GM18520 (cell line): ENCODE data around the gene ISY1.
A peak's percentile ranks its signal among the peaks of the same experiment; 100 is the strongest.
"Not testable (repeated sequence)": the region's sequence is repeated elsewhere in the genome, so short reads cannot be mapped to it uniquely, and the experiment has no call there.

ENCODE experiments used
- ATAC-seq: cut with Tn5 transposase; IDR thresholded peaks from one replicate; pipeline ENCODE4 v1.9.1; 2021; ENCODE audit not compliant: unreplicated experiment

ISY1 gene

DNA sequence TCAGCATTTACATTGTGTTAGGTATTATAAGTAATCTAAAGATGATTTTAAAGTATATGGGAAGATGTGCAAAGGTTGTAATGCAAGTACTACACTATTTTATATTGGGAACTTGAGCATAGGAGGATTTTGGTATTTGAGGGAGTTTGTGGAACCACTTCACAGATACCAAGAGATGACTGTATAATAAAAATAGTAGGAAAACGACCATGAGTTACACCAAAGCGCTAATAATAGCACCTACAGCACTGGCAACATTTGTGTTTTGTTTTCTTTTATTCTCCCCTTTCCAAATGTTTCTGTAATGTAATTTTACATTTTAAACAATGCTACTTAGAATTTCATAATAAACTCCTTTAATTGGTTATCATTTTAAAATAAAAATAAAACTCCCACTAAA, 12.3 kb upstream of the ISY1 start:
- ATAC-seq: no peak

DNA sequence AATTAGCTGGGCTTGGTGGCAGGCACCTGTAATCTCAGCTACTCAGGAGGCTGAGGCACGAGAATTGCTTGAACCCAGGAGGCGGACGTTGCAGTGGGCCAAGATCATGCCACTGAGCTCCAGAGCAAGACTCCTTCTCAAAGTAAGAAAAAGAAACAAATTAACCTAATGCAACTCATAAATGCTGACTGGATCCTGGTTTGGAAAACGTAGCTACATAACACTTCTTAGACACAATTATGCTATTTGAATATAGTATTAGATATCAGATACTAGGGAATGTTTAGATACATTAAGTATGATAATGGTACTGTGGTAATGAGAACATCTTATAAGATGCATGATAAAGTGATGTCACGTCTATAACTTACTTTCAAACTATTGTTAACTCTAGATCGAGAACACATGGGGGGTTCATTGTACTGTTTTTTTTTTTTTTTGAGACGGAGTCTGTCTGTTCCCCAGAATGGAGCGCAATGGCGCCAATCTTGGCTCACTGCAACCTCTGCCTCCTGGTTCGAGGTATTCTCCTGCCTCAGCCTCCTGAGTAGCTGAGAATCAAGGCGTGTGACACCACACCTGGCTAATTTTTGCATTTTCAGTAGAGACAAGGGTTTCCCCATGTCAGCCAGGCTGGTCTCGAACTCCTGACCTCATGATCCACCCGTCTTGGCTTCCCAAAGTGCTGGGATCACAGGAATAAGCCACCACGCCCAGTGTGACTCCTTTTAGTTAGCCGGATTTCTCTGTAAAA, 5.9 kb upstream of the ISY1 start:
- ATAC-seq: no peak

DNA sequence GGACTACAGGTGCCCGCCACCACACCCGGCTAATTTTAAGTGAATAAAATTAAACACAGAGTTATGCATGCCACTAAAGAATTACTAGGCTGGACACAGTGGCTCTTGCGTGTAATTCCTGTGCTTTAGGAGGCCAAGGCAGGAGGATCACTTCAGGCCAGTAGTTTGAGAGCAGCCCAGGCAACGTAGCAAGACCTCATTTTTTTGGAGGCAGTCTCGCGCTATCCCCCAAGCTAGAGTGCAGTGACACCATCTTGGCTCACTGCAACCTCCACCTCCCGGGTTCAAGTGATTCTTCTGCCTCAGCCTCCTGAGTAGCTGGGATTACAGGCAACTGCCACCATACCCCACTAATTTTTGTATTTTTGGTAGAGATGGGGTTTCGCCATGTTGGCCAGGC, 4.7 kb upstream of the ISY1 start:
- not testable (repeated sequence) for ATAC-seq

DNA sequence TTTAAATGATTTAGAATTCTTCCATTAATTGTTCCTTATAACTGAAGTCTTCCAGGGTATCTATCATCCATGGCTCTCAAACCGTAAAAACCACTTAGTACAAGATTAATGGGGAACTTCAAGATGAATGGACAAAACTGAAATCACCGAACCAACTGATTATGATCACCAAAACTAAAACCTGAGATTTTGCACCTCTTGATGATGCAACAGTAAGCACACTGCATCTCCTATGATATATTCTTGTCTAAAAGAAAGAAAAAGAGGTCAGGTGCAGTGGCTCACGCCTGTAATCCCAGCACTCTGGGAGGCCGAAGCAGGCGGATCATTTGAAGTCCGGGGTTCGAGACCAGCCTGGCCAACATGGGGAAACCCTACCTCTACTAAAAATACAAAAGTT, 3.6 kb upstream of the ISY1 start:
- ATAC-seq: no peak

DNA sequence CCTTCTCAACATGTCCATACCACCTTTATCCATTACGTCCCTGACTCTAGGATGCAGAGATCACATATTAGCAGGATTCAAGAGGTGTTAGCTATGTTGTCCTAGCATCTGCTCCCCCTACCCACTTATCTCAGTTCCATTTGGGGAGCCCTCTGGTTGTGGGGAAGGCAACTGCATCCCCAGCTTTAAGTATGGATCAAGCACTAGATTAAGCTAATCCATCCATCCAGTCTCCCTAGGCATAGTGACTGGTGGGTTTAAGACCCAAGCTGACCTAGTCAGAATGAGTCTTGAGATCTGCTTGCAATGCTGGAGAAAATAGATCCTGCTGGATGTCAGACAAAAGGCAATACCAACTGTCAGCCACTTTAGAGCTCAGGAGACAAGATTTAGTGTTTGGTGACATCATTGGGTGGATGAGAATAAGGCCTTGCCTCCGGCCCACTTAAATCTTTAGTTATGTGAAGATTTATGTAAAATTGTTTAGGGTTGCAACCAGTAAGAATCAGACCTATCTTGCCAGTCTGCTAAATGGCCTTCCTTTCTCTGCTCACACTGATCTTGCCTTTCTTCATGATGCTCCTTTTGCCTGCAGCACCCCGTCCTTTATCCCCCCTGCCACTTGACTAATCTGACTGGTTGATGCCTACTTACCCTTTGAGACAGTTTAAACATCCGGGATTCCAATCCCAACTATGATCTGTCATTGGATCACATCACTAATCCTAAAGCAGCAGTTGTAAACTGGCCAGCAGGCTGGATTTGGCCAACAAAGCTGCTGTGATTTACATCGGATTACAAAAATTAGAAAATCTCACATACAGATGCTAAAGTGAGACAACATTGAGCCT, 2.1 kb upstream of the ISY1 start:
- ATAC-seq: no peak

DNA sequence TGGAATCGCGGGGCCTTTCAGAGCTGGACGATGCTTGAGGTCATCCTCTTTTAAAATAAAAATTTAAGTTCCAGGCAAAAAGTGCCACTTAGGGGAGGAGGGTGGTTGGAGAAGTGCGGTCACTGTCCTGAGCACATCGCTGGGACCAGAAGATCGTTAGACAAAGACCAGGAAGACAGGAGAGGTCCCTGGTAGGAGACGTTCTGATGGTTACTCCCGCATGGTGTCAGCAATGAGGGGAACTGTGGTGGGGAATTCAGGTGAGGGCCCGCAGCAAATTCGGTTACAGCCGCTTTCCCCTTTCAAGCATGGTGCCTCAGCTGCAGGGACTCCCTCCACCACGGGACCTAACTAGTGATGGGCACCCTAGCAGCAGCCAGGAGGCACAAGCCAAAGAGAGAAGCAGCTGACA, 1.0 kb upstream of the ISY1 start:
- no peak for ATAC-seq

DNA sequence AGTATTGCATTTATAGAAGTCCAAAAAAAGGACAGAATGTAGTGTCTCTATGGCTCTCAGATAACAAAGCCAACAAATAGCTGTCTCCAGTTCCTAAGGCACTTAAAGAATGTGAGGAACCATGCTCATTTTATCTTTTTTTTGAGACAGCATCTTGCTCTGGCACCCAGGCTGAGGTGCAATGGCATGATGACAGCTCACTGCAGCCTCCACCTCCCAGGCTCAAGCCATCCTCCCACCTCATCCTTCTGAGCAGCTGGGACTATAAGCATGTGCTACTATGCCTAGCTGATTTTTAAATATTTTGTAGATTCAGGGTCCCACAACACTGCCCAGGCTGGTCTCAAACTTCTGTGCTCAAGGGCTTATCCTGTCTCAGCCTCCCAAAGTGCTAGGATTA, 16.1 kb downstream of the ISY1 start:
- ATAC-seq: no peak

DNA sequence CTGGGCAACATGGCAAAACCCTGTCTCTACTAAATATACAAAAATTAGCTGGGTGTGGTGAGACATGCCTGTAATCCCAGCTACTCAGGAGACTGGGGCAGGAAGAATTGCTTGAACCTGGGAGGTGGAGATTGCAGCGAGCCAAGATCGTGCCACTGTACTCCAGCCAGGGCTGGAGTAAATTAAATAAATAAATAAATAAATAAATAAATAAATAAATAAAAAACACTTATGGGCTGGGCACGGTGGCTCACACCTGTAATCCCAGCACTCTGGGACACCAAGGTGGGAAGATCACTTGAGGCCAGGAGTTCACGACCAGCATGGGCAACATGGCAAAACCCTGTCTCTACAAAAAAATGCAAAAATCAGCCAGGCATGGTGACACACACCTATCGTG, 19.9 kb downstream of the ISY1 start:
- not testable (repeated sequence) for ATAC-seq

DNA sequence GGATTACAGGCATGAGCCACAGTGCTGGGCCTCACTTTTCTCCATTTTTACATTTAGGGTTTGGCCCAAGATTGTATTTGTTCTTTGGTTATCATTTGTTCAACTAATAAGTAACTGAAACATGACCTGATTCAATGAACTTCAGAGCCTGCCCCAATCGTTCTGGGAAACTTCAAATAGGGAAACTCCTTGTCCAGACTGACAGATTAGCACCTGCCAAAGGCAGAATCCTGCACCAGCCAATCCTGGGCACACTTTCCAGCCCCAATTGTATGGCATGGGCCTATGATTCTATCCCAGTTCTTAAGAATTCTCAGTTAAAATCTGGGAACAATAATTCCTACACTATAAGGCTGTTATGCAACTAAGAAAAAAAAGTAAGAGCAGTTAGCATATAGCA, 21.0 kb downstream of the ISY1 start:
- no peak for ATAC-seq

DNA sequence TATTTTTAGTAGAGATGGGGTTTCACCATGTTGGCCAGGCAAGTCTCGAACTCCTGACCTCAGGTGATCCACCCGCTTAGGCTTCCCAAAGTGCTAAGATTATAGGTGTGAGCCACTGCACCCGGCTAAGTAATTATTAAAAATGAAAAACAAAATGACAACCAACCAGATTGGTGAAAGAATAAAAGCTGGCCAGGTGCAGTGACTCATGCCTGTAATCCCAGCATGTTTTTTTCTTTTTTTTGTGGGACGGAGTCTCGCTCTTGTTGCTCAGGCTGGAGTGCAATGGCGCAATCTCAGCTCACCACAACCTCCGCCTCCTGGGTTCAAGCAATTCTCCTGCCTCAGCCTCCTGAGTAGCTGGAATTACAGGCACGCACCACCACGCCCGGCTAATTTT, 24.6 kb downstream of the ISY1 start:
- not testable (repeated sequence) for ATAC-seq

DNA sequence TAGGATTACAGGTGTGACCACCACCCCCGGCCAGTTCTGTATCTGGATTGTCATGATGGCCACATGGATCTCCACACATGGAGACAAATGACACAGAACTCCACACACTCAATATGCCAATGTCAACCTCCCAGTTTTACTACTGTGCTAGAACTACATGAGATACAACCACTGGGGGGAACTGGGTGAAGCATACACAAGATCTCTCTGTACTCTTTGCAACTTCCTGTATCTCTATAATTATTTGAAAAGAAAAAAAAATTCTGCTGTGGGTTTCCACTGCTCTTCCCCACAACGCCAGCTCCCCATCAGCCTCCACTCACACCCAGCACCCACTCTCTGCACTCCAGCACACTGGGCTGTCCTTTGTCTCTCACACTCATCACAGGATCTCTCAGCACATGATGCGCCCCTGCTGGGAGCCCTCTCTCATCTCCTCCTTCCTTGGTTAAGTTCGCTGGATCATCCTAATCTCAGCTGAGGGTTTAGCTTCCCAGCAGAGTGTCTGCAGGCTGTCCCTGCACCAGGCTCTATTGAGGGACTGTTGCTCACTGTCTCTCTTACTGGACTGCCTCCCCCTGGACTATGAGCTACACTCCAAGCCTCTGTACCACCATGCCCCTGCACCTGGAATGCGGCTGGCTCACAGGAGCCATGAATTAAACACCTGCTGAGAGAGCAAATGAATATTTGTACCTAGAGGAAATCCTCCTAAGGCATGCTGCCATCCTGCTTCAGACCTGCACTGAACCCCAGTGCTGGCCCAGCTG, 28.6 kb downstream of the ISY1 start:
- ATAC-seq: no peak

DNA sequence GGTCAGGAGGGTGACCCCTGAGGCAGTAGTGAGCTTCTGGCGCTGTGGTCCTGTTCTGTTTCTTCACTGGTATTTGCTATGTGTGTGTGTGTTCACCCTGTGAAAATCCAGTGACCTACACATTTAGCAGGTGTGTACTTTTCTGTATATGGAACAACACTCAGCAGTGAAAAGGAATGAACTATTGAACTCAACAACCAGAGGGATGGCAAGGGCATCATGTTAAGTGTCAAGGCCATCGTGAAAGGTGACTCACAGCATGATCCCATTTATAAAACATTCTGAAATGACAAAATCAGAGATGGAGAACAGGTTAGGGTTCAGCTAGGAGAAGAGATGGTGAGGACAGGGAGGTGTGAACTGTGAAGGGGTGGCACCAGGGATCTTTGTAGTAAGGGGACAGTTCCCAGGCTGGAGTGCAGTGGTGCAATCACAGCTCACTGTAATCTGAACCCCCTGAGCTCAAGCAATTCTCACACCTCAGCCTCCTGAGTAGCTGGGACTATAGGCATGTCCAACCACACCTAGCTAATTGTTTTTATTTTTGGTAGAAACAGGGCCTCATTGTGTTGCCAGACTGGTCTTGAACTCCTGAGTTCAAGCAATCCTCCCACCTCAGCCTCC, 29.3 kb downstream of the ISY1 start:
- ATAC-seq: no peak

DNA sequence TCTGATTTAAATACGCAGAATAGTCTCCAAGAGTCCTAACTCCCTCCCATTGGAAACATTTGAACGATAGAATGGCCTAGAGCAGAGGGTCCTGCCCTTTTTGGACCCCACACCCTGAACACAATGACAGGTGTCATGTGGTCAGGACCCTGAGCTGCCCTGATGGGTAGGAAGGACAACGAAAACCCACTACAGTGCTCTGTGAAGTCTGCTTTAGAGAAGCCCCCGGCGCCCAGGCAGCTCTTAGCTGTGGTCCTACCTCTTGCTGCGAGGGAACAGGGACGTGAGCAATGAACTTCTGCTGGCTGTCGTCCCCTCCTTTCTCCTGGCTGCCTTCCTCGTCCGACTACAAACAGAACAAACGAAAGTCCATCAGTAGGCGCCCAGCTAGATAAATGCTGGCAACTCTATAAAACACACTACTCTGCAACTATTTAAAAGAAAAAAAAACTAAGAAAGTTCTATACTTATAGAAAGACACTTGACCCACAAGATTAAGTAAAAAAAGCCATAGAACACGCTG, 30.5 kb downstream of the ISY1 start:
- no peak for ATAC-seq

DNA sequence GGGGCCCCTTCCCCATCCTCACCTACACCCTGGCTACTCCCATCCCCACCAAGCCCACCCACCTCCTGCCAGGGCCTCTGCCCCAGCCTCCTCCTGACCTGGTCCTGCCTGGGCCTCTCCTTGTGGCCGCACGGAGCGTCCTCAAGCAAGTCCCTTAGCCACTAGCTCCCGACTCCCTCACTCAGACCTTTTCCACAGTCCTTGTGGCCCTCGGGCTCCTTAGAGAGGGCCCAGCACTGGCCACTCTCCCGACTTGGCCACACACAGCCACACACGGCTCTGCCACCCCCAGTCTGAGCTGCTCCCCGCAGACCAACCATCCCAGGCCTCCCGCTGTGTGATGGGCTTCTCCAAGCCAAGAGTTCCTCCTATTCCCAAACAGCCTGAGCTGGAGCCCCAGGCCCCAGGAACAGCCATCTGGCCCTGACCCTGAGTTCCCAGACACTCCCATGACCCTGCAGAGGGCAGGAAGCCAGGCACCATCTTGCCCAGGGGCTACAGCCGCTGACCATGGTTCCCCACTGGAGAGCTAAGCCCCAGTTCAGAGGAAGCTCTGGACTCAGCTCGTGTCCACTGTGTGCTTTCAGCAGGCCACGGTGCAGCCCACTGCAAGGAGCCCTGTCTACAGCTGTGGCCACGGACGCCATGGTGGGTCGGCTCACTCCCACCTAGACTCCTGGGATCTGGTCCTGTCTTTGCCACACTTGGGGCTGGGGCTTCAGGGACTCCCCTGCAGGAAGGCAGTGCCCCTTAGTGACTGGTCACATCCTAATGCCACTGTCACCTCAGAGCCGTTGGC, 32.3 kb downstream of the ISY1 start:
- ATAC-seq: no peak

DNA sequence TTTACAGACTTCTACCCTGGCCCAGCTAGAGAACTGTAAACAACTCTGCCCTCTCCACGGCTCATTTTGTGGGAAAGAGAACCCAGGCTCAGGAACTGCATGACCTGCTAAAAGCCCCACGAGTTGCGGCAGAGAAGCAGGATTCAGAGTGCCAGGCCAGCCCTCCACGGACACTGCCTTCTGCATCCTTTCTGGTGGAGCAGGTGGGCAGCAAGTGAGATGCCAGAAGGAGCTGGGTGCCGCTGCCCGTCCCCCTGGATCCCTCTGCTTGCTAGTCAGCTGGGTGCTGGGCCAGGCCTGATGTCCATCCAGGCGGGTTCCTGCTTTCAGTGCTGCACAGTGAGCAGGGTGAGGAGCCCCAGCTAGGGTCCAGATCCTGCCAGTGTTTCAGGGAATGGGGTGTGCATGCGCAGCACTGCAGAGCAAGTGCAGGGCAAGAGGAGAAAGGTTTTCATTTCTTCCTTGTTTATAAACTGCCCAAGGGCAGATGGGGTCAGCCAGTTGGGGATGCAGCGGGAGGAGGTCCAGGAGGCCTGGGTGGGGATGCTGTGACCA, 34.1 kb downstream of the ISY1 start:
- no peak for ATAC-seq

DNA sequence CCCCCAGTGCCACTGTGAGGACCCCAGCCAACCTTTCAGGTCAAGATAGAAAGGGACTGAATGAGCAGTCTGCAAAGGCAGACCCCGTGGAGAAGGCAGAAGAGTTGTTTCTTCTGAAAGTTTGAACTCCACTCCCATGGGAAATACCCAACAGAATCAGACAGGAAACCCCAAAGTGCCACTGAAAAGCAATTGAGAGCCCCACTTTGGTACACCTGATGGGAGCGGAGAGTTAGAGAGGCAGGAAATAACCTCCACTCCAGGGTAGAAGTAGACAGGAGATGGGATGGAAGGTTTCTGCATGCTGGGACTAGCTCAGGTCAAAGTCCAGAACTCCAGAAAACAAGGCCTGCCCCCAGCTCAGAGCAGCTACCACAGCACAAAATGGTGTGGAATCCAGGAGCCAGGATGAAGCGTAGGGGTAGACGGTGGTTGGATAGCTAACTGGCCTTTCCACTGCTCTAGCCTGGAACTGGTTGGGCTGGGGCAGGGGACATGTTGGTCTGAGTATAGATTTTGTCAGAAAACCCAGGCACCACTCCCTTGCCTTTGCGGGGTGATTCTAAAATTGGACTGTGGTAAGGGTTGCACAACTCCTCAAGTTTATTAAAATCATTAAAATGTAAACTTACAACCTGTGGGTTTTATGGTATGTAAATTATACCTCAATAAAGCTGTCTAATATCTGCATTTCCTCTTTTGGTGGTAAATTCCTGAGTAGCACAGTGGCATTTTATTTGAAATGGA, 37.4 kb downstream of the ISY1 start:
- no peak for ATAC-seq

DNA sequence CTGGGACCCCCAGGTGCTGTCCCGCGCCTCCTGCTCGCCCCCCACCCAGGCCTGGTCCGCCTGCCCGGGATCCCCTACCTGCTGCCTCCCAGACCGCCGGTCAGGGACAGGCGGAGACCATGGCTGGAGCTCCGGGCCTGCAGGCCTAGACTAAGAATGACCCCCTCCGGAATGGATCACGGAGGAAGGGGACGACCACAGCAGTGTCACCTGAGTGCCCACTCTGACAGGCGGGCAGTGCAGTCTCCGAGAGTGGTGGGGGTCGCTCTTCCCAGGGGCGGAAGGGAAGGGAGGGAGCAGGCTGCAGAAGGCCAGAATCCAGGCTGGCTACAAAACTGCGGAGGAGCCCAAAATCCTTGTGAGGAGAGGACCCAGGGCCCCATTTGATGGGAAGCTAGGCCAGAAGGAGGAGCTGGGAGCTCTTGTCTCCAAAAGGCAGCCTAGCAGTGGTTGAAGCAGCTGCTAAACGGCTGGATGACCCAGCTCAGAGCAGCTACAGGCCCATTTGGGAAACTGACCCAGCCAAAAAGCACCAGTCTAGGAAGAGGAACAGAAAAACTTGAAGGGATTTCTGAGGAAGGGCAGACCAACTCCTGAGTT, 38.4 kb downstream of the ISY1 start:
- ATAC-seq: no peak

DNA sequence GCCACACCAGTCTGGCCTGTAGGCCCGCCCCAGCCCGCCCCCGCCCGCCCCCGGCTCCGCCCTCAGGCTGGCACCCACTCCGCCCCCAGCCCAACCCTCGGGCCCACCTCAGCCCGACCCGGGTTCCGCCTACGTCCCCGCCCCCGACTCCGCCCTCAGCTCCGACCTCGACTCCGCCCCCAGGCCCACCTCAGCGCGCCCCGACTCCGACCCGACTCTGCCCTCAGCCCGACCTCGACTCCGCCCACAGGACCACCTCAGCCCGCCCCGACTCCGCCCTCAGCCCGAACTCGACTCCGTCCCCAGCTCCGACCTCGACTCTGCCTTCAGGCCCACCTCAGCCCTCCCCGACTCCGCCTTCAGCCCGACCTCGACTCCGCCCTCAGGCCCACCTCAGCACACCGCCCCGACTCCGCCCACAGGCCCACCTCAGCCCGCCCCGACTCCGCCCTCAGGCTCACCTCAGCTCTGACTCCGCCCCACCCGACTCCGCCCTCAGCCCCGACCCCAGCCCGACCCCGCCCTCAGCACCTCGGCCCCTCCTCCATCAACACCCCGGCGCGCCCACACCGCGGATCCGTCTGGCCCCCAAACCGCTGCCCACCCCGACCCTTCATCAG, 39.0 kb downstream of the ISY1 start, which contains the start of gene RAB43:
RAB43 (minus strand) TSS at position 13 of the 620 bp plus-strand sequence. CDS start 315 bp downstream, outside the sequence.
- peak; percentile 33 for ATAC-seq
